ENCODE measurements around the gene BST1. TPM values are rescaled to one million over a fixed set of nuclear protein-coding genes. Genes with fewer than 3 reads are reported as not detected.

Gene BST1
- total and polyA plus RNA-seq, 2 of the 8 experiments (the other 6 are each of a cell fraction or from before 2014, with no cell fraction given), result 0.52 to 0.54 TPM

- TF ChIP-seq CHD7 (IDR thresholded peaks at IDR 0.05; ENCODE audit: insufficient replicate concordance, low read length), result no peak
- no peak for TF ChIP-seq SP4 (IDR thresholded peaks at IDR 0.05; ENCODE audit: low read length)
- TF ChIP-seq YY1 (IDR thresholded peaks at IDR 0.05; ENCODE audit: low read depth, low read length), result no peak
- TF ChIP-seq ATF3 (IDR thresholded peaks at IDR 0.05; ENCODE audit: insufficient read depth, low read depth, low read length), result no peak
These were observed 51.5 kb downstream of the BST1 start (continued) for GRCh38 chr4:15754323-15754722.
